Endodermal cell (in vitro differentiated cells): ENCODE data around the gene ZNF182. TPM values are rescaled to one million over a fixed set of nuclear protein-coding genes. Genes with fewer than 3 reads are reported as not detected.
A peak's percentile ranks its signal among the peaks of the same experiment; 100 is the strongest.

Experiments used
- DNase-seq: peaks from one replicate; pipeline ENCODE4 v3.0.0-alpha.2; 2017
- H3K27ac ChIP-seq: 2 replicates; pipeline ENCODE4 v1.5.1; 2013; ENCODE audit warnings: mild to moderate bottlenecking, low read depth, low read length, moderate library complexity
- H3K27me3 ChIP-seq: 2 replicates; pipeline ENCODE4 v1.6.1; 2013; ENCODE audit warnings: mild to moderate bottlenecking, low read length, moderate library complexity; ENCODE audit not compliant: insufficient read depth, control insufficient read depth, poor library complexity, severe bottlenecking
- H3K36me3 ChIP-seq: 2 replicates; pipeline ENCODE4 v1.7.0; 2013; ENCODE audit warnings: mild to moderate bottlenecking, low read length, moderate library complexity; ENCODE audit not compliant: control insufficient read depth, insufficient read depth
- H3K4me1 ChIP-seq: one replicate; pipeline ENCODE4 v1.7.0; 2013; ENCODE audit warnings: low read length; ENCODE audit not compliant: control insufficient read depth, insufficient read depth
- H3K4me3 ChIP-seq: 2 replicates; pipeline ENCODE4 v1.5.1; 2013; ENCODE audit warnings: mild to moderate bottlenecking, low read length, moderate library complexity
- H3K9ac ChIP-seq: 2 replicates; pipeline ENCODE4 v1.6.1; 2013; ENCODE audit warnings: mild to moderate bottlenecking, low read length, moderate library complexity; ENCODE audit not compliant: poor library complexity, severe bottlenecking; ENCODE audit errors: extremely low read depth
- H3K9me3 ChIP-seq: 2 replicates; pipeline ENCODE4 v1.6.1; 2013; ENCODE audit warnings: mild to moderate bottlenecking, low read length, moderate library complexity; ENCODE audit not compliant: control insufficient read depth
- H3K27ac Mint-ChIP-seq: 2 replicates; pipeline ENCODE4 v1.8.0; 2020; ENCODE audit warnings: mixed read lengths
- H3K27me3 Mint-ChIP-seq: 2 replicates; pipeline ENCODE4 v1.8.0; 2021; ENCODE audit warnings: mild to moderate bottlenecking, mixed read lengths; ENCODE audit not compliant: insufficient read depth
- H3K36me3 Mint-ChIP-seq: 2 replicates; pipeline ENCODE4 v1.8.0; 2020; ENCODE audit warnings: low read depth, mixed read lengths
- H3K4me1 Mint-ChIP-seq: 2 replicates; pipeline ENCODE4 v1.8.0; 2020; ENCODE audit warnings: mixed read lengths
- H3K4me3 Mint-ChIP-seq: 2 replicates; pipeline ENCODE4 v1.8.0; 2020; ENCODE audit warnings: mild to moderate bottlenecking, moderate library complexity, mixed read lengths
- H3K9me3 Mint-ChIP-seq: 2 replicates; pipeline ENCODE4 v1.8.0; 2020; ENCODE audit warnings: mild to moderate bottlenecking, mixed read lengths
- WGBS, 2 experiments: methylation state at CpG; one replicate each; pipeline versions ENCODE4 v1.1.5 to v1.1.7; 2013; ENCODE audit warnings: missing lambda C conversion rate in 2 of 2, mixed read lengths in 1 of 2; ENCODE audit not compliant: insufficient coverage in 1 of 2, insufficient read length in 1 of 2; 5-methylcytosine and 5-hydroxymethylcytosine counted together
- long read RNA-seq, 4 experiments: library from polyadenylated mRNA in 2 of 4; library from RNA in 1 of 4; library from capped mRNA in 1 of 4; stranded (forward) in 3 of 4; unstranded in 1 of 4; transcript quantifications; one replicate each; pipeline ENCODE4 v2.0.0, GENCODE V29; 2020 to 2021; ENCODE audit warnings: inconsistent platforms in 1 of 4
- polyA plus RNA-seq, 2 experiments: library from polyadenylated mRNA; stranded (reverse); fragments of 50-300 nt; gene quantifications; one replicate each; pipeline ENCODE4 v1.2.3, GENCODE V29; 2013
- total RNA-seq, 2 donors: library from RNA; stranded (reverse); fragmentation: NEBNext Ultra II Directional in 1 of 2; extraction: Animal tissue kit (Norgen Biotek cat#: 25700) in 1 of 2; gene quantifications; 2 replicates in 1 of 2; 3 replicates in 1 of 2; pipeline ENCODE4 v1.2.1, GENCODE V29; 2021
- TF ChIP-seq, protein P1 (sequence below): fragments of 200-600 bp; sonication (generic); conservative IDR thresholded peaks from 2 replicates; pipeline ENCODE4 v1.5.0; 2021; ENCODE audit warnings: antibody characterized with exemption, mild to moderate bottlenecking

Gene ZNF182
- total RNA-seq = 10 to 100 TPM in 1 of 2 donors, 1 to 10 TPM in 1; 5.8 to 10.5 TPM
- 6.7 TPM for polyA plus RNA-seq (2013, experiment 1 of 2)
- 6.5 TPM for polyA plus RNA-seq (2013, experiment 2 of 2)
- long read RNA-seq, experiment 1, partial matches to known transcripts = 0 of 4 reads
- long read RNA-seq, experiment 1, other reads (novel, unspliced or antisense) = 4 of 4 reads
- long read RNA-seq, experiment 2, partial matches to known transcripts = 7 of 23 reads
- long read RNA-seq, experiment 2, other reads (novel, unspliced or antisense) = 11 of 23 reads
- long read RNA-seq, experiment 3, transcript ZNF182-201 (6 exons, 3,465 nt) = major isoform, 7 of 39 reads
- long read RNA-seq, experiment 3, partial matches to known transcripts = 6 of 39 reads
- long read RNA-seq, experiment 3, other reads (novel, unspliced or antisense) = 24 of 39 reads
- long read RNA-seq, experiment 4, partial matches to known transcripts = 1 of 3 reads
- long read RNA-seq, experiment 4, other reads (novel, unspliced or antisense) = 2 of 3 reads

GRCh38 chrX:48003758-48004457 lies at the start of gene ZNF182:
Gene ZNF182, minus strand, starts transcription at chrX:48003989. Its CDS starts 1,380 bp downstream, at chrX:48002609.
- peaks cover 16% of the 10 kb centered on the region for H3K36me3 Mint-ChIP-seq
- H3K36me3 ChIP-seq = peaks cover 12% of the 10 kb centered on the region
- no peaks in the 10 kb centered on the region for H3K27me3 ChIP-seq
- peak within 1 kb of the TSS; percentile 86 for H3K4me3 ChIP-seq
- H3K9me3 ChIP-seq = peaks cover 4% of the 10 kb centered on the region
- H3K27ac Mint-ChIP-seq = peak within 1 kb of the TSS; percentile 95
- peak within 1 kb of the TSS; percentile 91 for H3K4me3 Mint-ChIP-seq
- DNase-seq = peak; percentile 95
- peaks cover 19% of the 10 kb centered on the region for H3K9me3 Mint-ChIP-seq
- WGBS, 2 experiments = 0% methylated on average over 1 to 27 of the region's 34 CpGs
- TF ChIP-seq, protein P1, sequence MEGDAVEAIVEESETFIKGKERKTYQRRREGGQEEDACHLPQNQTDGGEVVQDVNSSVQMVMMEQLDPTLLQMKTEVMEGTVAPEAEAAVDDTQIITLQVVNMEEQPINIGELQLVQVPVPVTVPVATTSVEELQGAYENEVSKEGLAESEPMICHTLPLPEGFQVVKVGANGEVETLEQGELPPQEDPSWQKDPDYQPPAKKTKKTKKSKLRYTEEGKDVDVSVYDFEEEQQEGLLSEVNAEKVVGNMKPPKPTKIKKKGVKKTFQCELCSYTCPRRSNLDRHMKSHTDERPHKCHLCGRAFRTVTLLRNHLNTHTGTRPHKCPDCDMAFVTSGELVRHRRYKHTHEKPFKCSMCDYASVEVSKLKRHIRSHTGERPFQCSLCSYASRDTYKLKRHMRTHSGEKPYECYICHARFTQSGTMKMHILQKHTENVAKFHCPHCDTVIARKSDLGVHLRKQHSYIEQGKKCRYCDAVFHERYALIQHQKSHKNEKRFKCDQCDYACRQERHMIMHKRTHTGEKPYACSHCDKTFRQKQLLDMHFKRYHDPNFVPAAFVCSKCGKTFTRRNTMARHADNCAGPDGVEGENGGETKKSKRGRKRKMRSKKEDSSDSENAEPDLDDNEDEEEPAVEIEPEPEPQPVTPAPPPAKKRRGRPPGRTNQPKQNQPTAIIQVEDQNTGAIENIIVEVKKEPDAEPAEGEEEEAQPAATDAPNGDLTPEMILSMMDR = no peak
- no peak within 1 kb of the TSS for H3K27ac ChIP-seq
- no peaks in the 10 kb centered on the region for H3K4me1 ChIP-seq
- H3K4me1 Mint-ChIP-seq = no peaks in the 10 kb centered on the region
- H3K27me3 Mint-ChIP-seq = no peaks in the 10 kb centered on the region
- H3K9ac ChIP-seq = peak within 1 kb of the TSS; percentile 55

DNA sequence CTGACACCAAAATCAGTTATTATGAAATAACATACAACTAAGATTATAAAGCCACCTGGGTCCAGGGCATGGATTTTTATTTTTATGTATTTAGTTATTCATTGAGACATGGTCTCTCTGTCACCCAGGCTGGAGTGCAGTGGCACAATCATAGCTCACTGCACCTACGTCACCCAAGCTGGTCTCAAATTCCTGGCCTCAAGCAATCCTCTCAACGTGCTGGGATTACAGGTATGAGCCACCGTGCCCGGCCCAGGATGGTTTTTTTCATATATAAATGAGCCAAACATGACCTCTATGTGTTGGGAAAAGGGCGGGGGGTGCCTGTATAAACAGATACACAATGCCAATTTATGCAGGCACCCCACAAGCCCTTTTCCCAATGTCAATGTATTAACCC lies 43.1 kb upstream of the ZNF182 start:
- Mint-ChIP-seq H3K9me3 (peaks cover 52% of the 10 kb centered on the region), H3K36me3 (peaks cover 5% of the 10 kb centered on the region), H3K4me3 (no peak overlapping the region), H3K4me1 (peaks cover 5% of the 10 kb centered on the region), H3K27ac (no peak overlapping the region), H3K27me3 (no peaks in the 10 kb centered on the region)
- H3K9ac ChIP-seq = peak overlapping the region; percentile 29
- TF ChIP-seq, protein P1 = no peak
- WGBS, 2 experiments = 80 to 94% methylated on average over 1 to 4 of the region's 5 CpGs
- H3K4me1 ChIP-seq = peaks cover 2% of the 10 kb centered on the region
- H3K27me3 ChIP-seq = no peaks in the 10 kb centered on the region
- DNase-seq = no peak
- no peak overlapping the region for H3K4me3 ChIP-seq
- H3K9me3 ChIP-seq = no peaks in the 10 kb centered on the region
- no peak overlapping the region for H3K27ac ChIP-seq
- no peaks in the 10 kb centered on the region for H3K36me3 ChIP-seq

GRCh38 chrX:48045410-48046311 lies 41.9 kb upstream of the ZNF182 start:
- Histone ChIP-seq H3K9ac (peak overlapping the region; percentile 51), H3K27me3 (no peaks in the 10 kb centered on the region), H3K27ac (peak overlapping the region; percentile 52), H3K36me3 (no peaks in the 10 kb centered on the region), H3K4me1 (peaks cover 2% of the 10 kb centered on the region), H3K4me3 (no peak overlapping the region), H3K9me3 (no peaks in the 10 kb centered on the region)
- peak; percentile 52 for DNase-seq
- Mint-ChIP-seq H3K27me3 (no peaks in the 10 kb centered on the region), H3K9me3 (peaks cover 49% of the 10 kb centered on the region), H3K4me3 (no peak overlapping the region), H3K27ac (peak overlapping the region; percentile 76), H3K4me1 (peaks cover 5% of the 10 kb centered on the region), H3K36me3 (peaks cover 5% of the 10 kb centered on the region)
- TF ChIP-seq, protein P1 = no peak
- WGBS, 2 experiments = 54% methylated on average over 8 of the region's 8 CpGs; no CpG with 5 or more reads in 1 of the 2 experiments
